SKM-1 (cell line): Measurements from ENCODE around the gene LBX2.

Source experiments
- DNase-seq: peaks from one replicate; lab custom pipeline; 2025; ENCODE audit not compliant: unreplicated experiment; lab: John Stamatoyannopoulos, UW

LBX2 gene

GRCh38 chr2:74458132-74458937, 41.1 kb downstream of the LBX2 start, which contains the start of gene WBP1:
WBP1 (plus strand) TSS chr2:74458438; CDS start chr2:74458603, 165 bp downstream.
- peak; percentile 97 for DNase-seq

GRCh38 chr2:74457549-74458131, 41.8 kb downstream of the LBX2 start:
- DNase-seq, result no peak

GRCh38 chr2:74457129-74457548, 42.3 kb downstream of the LBX2 start:
- DNase-seq, result no peak

GRCh38 chr2:74454654-74455511, 44.5 kb downstream of the LBX2 start, which contains the start of gene INO80B:
INO80B (plus strand) TSS chr2:74455087; CDS start chr2:74455117, 30 bp downstream.
- DNase-seq, result peak; percentile 90

GRCh38 chr2:74450570-74451190, 48.7 kb downstream of the LBX2 start:
- DNase-seq, result no peak

GRCh38 chr2:74448771-74449170, 50.6 kb downstream of the LBX2 start:
- DNase-seq, result no peak
